MM.1S (cell line): ENCODE results near the gene GARIN5A.

Experiments used
- EZH2 ChIP-seq: fragments of 300-600 bp; sonication (generic); optimal IDR thresholded peaks from 2 replicates; pipeline ENCODE3; 2017; ENCODE audit warnings: low read depth, mild to moderate bottlenecking, antibody characterized with exemption, low read length, mixed read lengths
- EZH2phosphoT487 ChIP-seq: fragments of 300-600 bp; sonication (generic); IDR thresholded peaks from 2 replicates; pipeline ENCODE4 v1.6.1; 2018; ENCODE audit warnings: antibody characterized with exemption, low read length
- TF ChIP-seq, protein P1 (sequence below): fragments of 300-600 bp; sonication (generic); IDR thresholded peaks from 2 replicates; pipeline ENCODE4 v1.5.1; 2016; ENCODE audit warnings: antibody characterized with exemption, low read length, mixed read lengths

DNA sequence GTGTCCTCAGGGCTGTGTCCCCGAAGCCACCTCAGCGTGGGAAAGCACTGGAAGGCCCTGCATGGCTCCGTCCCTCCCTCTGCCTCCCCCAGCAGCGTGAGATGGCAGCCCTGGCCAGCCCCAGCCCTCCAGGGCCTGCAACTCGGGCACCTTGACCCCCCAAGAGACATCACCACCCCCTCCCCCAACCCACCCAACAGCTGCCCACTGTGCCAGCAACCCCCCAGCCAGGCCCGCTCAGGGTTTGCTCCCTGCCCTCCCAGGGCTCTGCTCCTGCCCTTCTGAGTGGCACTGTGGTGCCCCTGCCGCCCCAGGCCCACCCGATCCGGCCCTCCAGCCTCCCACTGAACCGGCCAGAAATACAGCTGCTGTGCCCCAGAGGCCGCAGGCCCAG lies 38.5 kb upstream of the GARIN5A start:
- TF ChIP-seq, protein P1, sequence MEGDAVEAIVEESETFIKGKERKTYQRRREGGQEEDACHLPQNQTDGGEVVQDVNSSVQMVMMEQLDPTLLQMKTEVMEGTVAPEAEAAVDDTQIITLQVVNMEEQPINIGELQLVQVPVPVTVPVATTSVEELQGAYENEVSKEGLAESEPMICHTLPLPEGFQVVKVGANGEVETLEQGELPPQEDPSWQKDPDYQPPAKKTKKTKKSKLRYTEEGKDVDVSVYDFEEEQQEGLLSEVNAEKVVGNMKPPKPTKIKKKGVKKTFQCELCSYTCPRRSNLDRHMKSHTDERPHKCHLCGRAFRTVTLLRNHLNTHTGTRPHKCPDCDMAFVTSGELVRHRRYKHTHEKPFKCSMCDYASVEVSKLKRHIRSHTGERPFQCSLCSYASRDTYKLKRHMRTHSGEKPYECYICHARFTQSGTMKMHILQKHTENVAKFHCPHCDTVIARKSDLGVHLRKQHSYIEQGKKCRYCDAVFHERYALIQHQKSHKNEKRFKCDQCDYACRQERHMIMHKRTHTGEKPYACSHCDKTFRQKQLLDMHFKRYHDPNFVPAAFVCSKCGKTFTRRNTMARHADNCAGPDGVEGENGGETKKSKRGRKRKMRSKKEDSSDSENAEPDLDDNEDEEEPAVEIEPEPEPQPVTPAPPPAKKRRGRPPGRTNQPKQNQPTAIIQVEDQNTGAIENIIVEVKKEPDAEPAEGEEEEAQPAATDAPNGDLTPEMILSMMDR, result no peak
- TF ChIP-seq EZH2phosphoT487 (no peak), EZH2 (no peak)
